Measurements from ENCODE around the gene DVL1.
A peak's percentile ranks its signal among the peaks of the same experiment; 100 is the strongest.

DVL1 gene

GRCh38 chr1:1309251-1310108, 39.7 kb downstream of the DVL1 start:
- DNase-seq = no peak

DNA sequence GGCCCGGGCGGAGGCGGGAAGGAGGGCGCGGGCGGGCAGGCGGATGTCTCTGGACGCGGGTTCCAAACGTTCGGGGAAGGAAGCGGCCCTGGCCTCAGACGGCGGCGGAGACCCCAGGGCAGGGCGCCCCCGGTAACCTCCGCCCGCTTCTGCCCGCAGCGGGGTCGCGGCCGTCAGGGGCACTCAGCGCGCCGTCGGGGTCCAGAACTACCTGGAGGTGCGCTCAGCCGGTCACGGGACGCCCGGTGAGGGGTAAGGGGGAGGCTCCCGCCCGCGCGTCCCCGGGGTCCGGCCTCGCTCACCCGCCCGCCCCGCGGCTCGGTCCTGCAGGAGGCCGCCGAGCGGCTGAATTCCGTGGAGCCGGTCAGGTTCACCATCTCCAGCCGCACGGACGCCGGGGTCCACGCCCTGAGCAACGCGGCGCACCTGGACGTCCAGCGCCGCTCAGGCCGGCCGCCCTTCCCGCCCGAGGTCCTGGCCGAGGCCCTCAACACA, 40.4 kb downstream of the DVL1 start:
- no peak for DNase-seq

DNA sequence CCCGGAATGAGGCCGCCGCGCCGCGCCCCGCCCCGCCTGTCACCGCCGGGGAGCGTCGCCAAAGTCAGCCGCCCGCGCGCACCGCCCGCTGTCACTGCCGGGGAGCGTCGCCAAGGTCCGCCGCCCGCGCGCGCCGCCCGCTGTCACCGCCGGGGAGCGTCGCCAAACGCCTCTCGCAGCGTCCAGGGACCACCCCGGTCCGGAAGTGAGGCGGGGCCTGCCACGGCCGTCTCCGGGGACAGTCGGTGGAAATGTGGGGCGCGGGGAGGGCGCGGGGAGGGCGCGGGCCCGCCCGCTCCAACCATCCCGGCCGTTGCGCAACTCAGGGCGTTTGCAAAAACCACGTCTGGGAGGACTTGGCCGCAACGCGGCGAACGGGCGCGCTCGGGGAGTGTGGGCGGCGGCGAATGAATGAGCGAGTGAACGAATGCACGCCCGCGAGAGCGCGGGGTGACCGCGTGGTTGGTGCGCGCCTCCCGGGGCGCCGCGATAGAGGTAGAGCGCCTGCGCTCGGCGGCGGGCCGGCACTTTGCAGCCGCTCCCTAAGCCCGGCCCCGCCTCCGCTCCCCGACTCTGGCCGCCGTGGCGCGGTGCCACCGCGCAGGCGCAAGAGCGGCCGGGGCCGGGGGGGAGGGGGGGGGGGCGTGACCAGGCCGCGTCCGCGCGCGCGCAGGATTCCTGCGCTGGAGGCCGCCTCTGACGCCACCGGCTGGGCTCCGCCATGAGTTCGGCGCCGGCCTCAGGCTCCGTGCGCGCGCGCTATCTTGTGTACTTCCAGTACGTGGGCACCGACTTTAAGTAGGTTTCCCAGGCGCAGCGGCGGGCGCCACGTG, 41.1 kb downstream of the DVL1 start, which contains the start of the genes ACAP3 and PUSL1:
Gene ACAP3 (minus strand): TSS at position 8 of the 833 bp plus-strand sequence. CDS start 115 bp downstream, outside the sequence.
Gene PUSL1 (plus strand): TSS at position 675 of the 833 bp plus-strand sequence. CDS start 47 bp downstream, at position 722.
- peak; percentile 80 to 85 for DNase-seq

DNA sequence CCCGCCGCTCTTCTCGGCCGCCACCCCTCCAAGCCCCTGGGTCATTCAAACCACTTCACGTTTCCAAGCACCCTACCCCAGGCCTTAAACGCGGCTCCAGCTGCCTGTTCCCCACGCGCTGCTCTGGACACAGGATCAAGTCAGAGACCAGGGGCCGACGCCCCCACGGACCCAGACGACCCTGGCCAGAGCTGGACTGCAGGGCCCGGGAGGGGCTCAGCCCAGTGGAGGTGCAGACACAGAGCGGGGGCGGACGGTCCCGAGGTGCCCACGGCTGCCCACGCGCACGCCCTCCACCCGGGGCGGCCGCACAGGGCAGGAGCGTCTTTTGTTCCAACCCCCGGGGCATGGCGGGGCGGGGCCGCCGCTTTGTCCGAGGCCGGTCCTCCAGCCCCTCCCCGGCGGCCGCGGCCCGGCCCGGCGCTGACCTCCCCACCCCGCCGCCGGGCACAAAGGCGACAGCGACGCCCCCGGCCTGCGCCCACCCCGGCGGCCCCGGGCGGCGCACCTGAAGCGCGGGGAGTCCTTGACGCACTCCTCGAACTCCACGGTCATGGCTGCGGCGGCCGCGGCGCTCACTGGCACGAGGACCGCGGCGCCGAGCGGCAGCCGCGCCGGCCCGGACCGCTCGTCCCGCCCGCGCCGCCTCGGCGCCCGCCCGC, 41.8 kb downstream of the DVL1 start:
- DNase-seq = no peak

GRCh38 chr1:1306661-1307260, 42.5 kb downstream of the DVL1 start:
- no peak for DNase-seq

- no peak for DNase-seq
These were observed 43.1 kb downstream of the DVL1 start for GRCh38 chr1:1306070-1306660.

- DNase-seq = peak; percentile 68 to 70
These were observed 43.7 kb downstream of the DVL1 start for GRCh38 chr1:1305300-1306069.

DNA sequence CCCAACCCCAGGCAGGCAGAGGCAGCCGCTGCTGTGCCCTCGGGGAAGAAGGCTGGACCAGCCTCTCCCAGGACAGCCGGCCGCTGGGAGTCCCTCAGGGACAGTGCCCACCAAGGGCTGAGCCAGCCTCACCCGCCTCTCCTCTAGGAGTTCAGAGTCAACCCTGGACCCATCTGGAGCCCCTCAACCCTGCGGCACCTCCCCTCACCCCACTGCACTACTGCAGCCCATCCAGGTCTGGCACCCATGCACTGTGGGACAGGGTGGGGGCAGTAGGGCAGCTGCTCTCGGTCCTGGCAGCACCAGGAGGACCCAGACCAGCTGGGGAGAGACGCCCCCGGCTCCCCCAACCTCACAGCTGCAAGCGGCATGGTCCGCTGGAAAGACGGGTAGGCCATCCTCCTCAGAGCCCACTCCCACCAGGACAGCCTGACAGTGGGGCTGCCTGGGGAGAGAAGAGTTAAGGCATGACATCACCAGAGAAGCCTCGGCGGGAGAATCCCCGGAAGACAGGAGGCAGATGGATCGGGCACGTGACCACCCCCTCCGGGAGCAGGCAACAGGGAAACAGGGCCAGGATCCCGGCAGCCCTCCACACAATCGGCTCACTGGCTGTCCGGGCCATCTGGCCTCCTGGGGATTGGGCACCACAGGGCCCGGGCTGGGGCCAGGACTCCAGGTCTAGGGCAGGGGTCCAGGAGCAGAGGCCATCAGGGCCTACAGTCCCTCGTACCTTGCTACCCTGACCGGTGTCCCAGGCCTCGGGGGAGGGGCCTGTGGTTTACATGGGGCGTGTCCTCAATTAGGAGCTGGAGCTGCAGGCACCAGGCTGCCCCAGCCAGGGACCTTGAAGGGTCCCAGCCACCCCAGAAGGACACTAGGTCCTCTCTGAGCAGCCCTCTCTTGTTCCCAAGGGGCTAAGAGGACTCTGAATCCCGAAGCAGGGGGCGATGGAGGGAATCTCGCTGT, 44.6 kb downstream of the DVL1 start:
- no peak for DNase-seq

DNA sequence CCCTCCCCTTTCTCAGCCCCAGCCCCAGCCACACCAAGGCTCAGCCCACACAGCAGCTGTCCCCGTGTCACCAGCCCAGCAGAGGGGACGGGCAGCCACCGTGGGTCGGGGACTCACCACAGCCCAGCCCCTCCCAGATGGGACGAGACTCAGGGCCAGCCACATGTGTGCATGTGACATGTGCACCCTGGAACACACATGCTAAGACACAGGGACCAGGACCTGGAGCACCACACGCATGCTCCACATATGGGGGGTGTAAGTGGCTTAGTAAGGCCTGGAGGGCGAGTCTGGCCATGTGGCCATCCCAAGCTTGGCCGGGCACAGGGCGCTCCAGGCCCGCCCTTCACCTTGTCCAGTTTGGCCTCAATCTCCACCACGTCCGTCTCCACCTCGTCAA, 45.5 kb downstream of the DVL1 start:
- no peak for DNase-seq

GRCh38 chr1:1302951-1303509, 46.2 kb downstream of the DVL1 start:
- DNase-seq = no peak

- DNase-seq = no peak
These were observed 47.2 kb downstream of the DVL1 start for GRCh38 chr1:1302006-1302430.

DNA sequence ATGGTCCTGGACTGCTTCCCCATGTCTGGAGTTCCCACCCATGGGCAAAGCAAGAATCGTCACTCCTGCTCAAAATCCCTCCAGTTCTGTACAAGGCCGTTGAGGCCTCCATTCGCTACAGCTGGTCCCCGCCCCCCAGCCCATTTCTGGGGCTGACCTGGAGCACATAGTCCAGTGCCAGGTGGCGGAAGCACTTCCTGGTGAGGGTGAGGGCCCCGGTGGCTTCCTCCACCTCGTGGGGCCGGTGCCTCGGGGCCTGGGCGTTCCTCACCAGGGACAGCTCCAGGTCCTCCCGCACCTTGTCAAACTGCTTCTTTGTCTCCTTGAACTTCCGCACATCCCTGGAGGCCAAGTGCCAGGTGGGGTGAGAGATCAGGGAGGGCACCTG, 48.9 kb downstream of the DVL1 start:
- no peak for DNase-seq

- no peak for DNase-seq
These were observed 49.4 kb downstream of the DVL1 start for GRCh38 chr1:1299686-1300351.

GRCh38 chr1:1298861-1299685, 50.1 kb downstream of the DVL1 start:
- DNase-seq = no peak

DNA sequence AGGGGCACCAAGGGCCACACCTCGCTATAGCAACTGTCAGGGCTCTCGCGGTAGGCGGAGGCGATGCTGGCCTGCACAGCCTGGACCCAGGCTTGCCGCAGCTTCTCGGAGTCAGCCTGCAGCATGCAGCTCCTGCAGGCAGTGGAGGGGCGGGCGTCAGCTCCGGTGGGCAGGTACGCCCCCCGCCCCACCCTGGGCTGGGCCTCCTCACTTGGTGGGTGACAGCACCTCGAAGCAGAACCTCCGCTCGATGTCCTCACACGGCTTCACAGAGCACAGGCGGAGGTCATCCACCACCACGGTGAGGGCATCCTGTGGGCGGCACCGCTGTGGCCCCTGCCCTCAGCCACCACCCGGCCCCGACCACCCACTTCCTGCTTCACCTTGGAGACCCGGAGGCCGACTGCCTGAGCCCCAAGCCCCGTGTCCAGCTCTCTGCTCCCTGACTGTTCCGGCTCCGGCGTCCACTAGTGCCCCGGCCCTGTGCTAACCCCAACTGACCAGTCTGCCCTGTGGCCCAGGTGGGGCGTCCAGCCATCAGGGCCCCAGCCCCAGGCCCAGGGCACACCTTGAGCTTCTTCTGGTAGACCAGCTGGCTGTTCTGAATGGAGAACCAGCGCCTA, 51.3 kb downstream of the DVL1 start:
- DNase-seq = no peak

DNA sequence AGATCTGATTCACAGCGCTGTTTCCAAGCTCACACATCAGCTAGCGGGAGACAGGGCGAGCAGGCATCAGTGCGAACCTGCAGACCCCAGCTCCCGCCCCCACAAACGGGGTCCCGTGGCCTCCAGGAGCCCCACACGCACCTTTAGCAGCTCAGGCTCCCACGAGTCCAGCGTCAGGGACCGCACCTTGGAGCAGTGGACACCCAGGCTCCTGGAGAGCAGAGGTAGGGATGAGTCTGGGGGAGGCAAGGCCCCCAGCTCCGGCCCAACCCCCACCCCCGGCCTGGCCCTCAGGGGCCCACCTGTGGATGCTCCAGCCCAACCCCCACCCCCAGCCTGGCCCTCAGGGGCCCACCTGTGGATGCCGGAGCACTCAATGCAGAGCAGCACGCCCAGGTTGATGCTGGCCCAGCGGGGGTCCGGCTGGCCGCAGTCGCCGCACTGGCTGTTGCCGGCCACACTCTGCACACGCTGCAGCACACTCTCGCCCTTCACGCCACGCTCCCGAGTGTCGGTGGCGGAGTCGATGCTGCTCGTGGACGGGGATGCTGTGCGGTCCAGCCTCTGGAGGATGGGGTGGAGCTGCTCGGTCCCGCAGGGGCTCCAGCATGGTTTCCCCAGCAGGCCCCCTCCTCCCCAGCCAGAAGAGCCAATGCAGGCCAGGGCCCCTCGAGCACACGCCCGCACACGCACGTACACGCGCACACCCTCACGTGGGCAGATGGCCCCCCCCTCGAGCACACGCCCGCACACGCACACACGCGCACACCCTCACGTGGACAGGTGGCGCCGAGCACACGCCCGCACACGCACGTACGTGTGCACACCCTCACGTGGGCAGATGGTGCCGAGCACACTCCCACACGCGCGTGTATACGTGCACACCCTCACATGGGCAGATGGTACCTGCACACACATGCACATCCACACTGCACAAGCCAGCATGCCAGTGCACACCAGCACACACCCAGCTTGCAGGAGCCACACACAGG, 52.9 kb downstream of the DVL1 start:
- DNase-seq = no peak
